CMK (cell line): ENCODE measurements around the gene GLIS2.
"Not testable (repeated sequence)": the region's sequence is repeated elsewhere in the genome, so short reads cannot be mapped to it uniquely, and the experiment has no call there.

Source experiments
- DNase-seq: peaks from one replicate; pipeline ENCODE4 v3.0.0-alpha.2; 2010; ENCODE audit warnings: low read depth

Gene GLIS2

DNA sequence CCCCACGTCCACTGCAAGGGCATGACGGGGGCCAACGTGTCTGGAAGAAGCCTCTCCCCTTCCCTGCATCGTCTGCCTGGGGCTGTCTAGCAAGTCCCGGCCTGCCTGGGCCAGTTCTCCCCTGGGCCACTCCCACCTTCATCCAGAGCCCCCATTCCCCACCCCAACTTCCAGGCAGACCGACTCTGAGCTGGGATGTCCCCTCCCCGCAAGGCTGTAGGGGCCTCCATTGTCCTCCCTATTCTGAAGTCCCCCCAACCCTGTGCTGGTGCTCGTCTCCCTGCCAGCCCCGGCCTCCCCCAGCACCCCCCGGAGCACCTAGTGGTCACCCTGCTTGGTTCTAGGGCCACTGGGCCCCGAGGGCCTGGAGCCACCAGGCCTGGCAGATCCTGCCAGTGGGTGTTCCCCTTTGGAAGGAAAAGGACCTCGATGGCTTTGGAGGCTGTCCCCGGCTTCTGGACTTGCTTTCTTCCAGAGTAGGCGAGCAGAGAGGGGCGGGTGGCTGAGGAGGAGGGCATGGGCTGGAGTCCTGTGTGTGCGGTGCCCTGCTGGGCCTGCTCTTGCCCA lies 4.8 kb downstream of the GLIS2 start:
- DNase-seq, result no peak

DNA sequence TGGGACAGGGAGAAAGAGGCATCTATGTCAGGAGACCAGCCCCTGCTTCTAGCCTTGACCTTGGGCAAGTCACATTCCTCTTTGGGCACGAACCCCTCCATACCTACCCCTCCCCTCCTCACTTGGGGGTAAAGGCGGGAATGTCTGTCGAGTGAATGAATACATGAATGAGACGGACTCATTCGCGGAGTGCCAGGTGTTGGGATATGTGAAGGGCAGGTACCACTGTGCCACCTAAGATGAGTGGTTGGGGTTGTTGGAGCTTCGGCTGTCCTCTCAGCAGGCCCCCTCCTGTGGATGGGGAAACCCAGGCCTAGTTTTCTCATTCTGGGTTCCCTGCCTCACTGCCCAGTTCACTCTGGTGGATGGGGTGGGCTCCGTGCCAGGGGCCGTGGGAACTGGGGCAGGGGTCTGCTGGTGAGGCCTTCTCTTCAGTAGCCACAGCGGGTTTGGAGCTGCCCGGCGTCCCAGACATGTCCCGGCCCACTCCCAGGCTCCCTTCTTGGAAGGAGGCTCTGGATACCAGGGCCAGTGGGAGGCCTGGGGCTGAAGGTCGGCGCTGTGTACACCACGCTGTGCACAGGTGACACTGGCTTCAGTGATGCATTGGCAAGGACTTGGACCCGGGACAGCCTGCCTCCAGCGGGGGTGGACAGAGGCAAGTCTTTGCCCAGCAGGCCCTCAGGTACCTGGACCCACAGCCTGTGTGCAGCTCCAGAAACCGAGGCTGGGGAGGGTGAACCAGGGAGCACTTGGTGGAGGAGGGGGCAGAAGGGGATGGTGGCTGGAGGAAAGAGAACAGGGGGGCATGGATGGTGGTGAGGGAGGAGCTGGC lies 5.6 kb downstream of the GLIS2 start:
- no peak for DNase-seq

DNA sequence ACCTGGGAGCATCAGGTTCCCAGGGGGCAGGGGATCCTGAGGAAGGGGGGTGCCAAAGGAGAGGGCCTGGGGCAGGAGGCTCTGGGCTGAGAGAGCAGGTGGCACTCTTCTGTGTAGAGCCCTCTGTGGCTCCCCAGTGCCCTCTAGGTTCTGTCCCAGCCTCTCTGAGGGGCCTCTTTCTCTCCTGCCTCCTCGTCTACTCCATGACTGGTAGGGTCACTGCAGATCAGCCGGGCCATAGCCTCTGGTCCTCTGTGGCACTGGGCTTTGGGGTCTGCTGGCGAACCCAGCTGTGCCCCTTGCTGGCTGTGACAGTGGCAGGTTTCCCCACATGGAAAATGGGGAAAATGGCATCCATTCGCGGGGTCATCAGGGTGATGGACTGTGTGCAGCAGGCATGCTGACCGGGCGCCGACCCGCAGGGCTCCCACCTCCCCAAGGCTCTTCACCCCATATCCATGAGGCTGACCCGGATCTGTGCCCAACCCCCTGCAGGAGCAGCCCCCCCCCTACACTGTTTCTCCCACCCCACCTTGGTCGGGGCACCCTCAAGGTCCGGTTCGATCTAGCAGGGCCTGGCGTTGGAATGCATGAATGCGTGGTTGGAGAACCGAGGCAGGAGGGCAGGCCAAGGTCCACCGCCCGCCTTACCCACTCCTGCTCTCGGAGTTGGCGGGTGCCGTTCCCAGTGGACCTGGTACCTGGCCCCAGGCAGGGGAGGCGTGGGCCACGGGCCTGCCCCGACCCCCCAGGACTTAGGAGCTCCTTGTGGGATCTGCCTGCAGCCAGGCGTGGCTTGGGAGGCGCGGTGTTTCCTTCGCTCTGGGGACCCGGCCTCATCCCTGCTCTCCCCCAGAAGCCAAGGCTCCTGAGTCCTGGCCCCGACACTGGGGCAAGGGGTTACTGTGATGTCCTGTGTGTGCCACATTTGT lies 6.5 kb downstream of the GLIS2 start:
- DNase-seq, result no peak

DNA sequence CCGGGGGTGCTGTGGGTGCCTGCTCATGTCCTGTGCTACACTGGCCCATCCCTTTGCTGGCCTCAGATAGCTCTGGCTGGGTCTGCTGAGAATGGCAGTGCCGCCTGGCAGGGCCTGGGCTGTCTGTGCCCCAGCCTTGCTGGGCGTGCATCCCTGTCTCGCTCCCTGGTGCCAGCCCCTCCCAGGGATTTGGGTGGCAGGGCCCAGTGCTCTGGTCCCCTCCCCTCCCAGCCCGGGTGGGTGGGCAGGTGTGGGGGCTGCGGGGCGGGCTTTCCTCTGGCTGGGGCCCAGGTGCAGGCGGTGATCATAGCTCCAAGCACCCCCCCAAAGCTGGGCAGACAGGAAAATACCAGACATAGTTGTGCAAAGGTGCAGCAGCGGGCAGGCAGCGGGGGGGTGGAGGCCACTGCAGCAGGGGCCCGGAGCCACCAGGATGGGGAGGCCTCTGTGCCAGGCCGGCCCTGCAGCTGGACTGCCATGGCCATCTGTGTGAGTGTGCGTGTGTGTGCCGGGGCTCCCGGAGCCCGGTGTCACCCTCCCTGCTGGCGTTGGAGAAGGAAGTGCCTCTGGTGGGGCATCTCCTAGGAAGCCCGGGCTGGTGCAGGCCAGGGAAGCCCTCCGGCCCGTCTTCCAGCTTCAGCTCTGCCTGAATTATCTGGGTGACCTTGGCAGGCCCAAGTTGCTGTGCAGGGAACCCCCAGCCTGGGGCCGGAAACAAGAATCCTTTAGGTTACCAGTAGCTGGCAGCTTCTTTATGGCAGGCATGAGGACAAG lies 7.4 kb downstream of the GLIS2 start:
- DNase-seq, result no peak

DNA sequence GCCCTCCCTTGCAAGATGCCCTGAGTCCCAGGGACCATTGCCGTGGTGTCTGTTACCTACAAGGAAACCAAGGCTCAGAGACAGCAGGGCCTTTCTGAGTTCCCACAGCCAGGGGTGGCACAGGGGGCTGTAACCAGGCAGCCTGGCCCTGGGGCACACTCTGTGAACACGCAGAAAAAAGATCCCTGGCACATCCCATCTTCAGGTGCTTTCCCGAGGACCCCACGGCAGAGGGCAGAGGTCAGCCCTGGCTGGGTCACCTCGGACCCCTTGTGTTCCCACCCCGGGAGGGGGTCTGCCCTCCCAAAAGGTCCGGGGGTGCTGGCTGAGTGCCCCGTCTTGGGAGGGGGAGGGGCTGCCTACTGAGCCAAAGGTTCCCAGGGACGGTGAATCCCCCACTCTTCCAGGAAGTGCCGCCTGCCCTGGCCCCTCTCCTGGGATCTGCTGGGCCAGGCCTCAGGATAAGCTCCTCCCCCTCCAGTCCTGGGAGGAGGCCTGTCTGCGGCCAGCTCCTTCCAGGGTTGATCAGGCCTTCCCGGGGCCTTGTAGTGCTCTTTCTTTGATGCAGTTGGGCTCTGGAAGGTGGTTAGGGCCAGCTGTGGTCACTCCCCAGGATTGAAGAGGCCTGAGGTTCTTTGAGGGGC lies 8.1 kb downstream of the GLIS2 start:
- DNase-seq, result no peak

DNA sequence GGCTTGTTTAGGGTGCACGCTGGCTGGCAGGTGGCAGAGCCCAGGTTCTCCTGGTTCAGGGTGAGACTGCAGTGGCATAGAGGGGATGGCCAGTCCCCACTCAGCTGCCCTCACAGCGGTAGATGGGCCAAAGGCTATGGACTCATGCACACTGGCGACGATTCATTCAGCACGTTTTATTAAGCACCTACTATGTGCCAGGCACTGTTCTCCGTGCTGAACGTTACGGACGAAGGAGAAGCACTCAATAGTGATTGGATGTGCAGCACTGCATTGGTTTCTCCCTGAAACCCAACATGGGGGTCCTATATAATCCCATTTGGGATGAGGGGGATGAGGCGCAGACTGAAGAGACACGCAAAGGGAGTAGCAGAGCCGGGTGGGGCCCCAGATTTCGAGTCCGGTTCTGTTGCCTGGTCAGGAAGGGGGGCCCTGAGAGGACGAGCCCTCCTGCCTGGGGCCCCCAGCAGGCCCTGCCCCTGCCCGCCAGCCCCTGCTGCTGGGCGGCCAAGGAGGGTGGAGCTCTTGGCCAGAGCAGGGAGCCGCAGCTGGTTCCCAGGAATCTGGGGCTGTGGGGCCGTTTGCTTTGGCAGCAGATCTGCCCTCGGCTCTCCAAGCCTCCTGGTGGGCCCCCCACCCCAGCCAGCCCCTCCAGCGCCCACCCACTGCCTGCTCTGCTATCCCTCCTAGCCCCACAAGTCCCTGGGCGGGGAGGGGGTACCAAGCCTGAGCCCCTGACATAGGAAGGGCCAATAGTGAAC lies 8.8 kb downstream of the GLIS2 start:
- no peak for DNase-seq

DNA sequence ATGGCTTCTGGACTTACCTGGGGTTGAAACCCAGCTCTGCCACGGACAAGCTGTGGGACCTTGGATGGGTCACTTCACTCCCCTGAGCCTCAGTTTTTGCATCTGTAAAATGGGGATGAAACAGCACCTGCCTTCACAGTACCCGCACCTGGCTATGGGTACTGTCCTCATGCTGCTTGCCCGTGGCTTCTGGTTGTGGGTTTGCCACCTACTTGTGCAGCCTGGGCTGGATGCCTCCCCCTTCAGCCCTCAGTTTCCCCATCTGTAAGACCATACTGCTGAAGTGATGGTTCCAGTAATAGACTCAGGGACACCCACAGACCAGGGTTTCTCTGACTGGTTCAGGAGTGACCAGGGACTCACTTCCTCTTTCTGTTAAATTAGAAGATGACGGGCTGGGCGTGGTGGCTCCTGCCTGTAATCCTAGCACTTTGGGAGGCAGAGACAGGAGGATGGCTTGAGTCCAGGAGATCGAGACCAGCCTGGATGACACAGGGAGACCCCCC lies 9.4 kb downstream of the GLIS2 start:
- no peak for DNase-seq

DNA sequence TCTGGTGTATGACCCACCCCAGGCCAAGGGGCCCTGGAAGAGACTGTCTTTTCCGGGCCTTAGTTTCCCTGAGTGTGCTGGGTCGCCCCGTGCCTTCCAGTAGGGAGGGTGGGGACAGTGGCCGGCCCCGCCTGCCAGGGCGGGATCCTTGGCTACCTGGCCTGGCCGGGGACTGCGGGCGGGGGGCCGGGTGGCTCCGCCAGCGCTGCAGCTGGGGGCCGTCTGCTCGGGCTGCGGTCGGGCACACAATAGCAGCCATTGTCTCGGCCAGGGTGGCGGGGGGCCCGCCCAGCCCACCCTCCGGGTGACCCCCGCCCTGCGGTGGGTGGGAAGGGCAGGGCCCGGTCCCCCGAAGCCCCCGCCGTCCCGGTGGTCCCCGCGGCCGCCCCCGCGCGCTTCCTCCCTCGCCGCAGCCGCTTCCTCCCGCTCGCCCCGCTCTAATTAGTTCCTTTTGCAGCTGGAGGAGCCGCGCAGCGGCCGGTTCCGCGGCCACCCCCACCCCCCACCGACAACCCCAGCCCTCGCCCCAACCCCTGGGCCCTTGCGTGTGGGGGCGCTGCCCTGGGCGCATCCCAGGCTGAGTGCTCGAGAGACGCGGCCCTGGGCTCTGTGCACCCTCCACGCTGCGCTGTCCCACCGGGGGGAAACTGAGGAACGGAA lies 11.6 kb downstream of the GLIS2 start:
- DNase-seq, result no peak

DNA sequence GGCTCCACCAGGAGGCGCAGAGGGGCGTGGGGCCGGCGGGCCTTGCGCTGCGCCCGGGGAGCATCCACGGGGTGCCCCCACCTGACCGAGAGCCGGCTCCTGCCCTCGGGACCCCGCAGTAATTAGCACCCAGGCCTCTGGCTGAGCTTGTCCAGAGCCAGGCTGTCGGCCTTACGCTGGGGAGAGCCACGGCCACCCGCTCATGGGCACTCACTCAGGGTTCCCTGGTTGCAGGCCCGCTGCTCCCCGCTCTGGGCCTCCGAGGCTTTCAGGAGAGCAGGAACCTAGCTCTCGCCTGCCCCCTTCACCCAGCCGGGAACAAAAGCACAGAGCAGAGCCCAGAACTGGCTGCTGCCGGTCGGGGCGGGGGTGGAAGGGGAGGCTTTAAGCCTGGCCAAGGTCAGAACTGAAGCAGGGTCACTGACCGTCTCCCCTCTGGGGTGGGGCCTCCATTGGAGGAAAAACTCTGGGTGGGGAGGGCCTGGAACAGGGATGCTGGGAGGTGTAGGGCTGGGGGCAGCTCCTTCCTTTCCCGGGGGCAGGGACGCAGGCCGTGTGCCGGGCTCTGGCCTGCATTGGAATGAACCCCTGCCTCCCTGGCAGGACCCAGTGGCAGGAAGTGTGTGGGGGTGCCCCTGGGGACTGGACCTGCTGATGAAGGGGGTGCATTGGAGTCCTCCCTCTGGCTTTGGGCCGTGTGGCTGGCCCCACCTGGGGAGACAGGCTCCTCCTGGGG lies 12.3 kb downstream of the GLIS2 start:
- DNase-seq, result no peak

DNA sequence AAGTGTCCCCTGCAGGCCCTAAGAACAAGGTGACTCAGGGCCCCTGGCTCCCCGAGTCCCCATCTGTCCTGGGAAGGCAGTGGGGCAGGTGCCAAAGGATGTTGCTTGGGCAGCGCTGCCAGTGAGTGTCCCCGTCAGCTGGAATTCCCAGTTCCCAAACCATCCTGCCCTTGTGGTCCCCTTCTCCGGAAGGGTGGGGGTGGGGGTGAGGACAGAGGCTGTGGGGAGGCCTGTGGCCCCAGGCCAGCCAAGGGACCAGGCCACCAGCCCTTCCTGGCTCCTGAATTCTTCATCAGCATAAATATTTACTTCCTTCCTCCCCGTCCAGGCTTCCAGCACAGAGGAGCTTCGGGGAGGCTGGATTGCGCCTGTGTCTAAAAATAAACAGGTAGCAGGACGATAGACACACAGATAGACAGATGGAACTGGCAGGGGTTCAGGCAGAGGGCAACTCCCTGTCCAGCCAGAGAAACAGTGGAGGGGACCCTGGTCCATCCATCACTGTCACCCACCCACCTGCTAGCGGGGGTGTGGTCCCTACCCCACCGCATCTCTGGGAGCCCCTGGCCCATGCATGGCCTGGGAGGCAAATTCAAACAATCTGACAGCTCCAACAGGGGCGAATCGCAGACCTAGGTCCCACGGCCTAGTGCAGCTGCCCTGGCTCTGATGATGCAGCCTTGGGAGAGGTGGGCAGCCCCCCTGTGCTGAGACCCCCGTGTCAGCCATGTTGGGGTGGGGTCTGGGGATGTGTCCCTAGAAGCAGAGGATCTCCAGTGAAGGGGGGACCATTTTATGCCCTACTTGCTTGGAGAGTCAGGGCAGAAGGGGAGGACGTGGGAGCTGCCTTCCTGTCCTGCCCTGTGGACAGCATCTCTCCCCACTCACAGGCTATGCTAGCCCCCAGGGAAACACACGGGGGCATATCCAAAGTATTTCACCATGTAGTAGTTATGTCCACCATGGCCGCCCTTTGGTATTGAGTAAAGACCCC lies 13.2 kb downstream of the GLIS2 start:
- no peak for DNase-seq

DNA sequence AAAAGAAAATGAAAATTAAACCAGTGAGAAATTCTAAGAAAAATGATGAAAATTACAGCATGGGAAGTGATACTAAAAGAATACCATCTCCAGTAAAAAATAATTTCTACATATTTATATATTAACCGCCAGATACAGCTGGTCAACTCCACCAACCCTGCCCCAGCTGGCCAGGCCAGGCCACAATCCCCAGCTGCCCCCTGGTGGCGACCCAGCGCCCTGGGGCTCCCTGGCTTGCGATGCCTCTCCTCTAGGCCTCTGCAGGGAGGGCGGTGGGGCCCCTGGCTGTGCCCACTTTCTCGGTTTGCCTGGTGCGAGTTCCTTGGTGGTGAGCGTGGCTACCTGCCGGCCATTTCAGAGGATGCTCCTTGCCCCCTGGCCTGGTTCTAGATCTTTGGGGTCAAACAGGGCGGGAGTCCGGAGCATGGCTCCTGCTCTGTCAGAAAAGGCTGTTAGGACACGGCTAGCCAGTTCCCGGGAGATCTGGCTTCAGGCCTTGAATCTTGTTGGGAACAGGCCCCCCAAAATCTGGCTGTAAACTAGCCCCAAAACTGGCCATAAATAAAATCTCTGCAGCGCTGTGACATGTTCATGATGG lies 14.5 kb downstream of the GLIS2 start:
- DNase-seq, result no peak

DNA sequence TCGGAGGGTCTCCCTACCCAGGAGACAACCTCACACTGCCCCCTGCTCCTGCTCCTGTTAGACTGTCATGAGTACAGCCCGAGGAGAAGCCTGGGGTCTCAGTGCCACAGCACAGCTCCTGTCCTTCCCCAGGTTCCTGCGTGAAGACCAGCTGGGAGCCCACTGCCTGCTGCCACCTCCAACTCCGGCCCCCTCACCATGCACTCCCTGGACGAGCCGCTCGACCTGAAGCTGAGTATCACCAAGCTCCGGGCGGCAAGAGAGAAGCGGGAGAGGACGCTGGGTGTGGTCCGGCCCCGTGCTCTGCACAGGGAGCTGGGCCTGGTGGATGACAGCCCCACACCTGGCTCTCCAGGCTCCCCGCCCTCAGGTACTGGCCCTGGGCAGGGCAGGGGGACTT lies 16.2 kb downstream of the GLIS2 start:
- no peak for DNase-seq

DNA sequence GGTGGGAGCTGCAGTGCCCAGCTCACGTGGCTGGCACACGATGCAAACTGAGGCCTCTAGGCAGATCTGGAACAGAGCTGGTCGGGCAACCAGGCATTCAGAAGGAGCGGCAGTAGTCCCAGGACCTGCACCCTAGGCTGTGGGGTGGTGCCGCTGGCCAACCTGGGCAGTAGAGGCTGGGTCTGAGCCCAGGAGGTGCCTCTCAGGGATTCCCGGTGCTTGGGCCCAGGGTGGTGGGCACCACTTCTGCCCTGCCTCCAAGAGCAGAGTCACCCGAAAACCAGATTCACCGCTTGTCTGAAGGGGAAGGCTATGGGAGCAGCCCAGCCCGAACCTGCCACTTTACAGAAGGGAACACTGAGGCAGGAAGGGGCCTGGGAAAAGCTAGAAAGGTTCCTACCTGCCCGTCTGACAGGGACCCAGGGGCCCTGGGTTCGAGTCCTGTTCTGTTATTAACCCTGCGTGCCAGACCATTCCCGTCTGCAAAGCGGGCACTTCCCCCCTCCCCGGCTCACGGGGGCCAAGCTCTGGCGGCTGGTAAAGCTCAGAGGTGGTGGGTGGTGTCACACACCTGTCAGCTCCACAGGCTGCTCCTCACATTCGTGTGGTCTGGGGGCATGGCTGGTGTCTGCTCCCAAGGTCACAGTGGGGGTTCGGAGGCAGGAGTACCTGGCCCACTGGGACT lies 16.9 kb downstream of the GLIS2 start:
- DNase-seq, result no peak

DNA sequence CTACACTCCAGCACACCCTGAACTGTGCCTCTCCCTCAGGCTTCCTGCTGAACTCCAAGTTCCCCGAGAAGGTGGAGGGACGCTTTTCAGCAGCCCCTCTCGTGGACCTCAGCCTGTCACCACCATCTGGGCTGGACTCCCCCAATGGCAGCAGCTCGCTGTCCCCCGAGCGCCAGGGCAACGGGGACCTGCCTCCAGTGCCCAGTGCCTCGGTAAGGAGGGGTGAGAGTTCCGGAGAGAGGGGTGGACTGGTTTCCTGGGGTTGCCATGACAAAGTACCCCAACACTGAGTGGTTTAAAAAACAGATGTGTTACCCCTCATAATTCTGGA lies 17.4 kb downstream of the GLIS2 start:
- DNase-seq, result no peak

DNA sequence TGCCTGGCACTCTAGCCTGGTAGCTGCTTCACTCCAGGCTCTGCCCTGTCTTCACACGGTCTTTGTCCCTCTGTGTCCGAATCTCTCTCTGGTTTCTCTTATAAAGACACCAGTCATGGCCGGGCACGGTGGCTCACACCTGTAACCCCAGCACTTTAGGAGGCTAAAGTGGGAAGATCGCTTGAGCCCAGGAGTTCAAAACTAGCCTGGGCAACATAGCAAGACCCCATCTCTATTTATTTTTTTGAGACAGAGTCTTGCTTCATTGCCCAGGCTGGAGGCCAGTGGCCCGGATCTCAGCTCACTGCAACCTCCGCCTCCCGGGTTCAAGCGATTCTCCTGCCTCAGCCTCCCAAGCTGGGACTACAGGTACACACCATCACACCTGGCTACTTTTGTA lies 17.8 kb downstream of the GLIS2 start:
- DNase-seq, result not testable (repeated sequence)

DNA sequence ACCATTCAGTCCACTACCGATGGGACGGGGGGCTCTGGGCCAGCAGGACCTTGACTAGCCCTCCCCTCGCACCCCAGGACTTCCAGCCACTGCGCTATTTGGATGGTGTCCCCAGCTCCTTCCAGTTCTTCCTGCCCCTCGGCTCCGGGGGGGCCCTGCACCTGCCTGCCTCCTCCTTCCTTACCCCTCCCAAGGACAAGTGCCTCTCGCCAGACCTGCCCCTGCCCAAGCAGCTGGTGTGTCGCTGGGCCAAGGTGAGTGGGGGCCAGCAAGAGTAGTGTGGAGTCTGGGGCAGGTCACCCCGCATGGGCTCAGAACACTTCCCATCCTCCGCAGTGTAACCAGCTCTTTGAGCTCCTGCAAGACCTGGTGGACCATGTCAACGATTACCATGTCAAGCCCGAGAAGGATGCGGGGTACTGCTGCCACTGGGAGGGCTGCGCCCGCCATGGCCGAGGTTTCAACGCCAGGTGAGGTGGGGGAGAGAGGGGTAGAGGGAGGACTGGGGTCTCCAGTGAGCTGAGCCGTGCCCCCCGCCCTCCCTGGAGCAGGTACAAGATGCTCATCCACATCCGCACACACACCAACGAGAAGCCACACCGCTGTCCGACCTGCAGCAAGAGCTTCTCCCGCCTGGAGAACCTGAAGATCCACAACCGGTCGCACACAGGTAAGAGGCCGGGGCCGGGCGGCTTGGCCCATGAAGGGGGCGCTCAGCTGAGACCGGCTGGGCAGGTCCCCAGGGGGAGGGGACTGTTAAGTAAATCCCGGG lies 19.0 kb downstream of the GLIS2 start:
- no peak for DNase-seq
